Measurements from ENCODE around the gene APC.

The APC gene

DNA sequence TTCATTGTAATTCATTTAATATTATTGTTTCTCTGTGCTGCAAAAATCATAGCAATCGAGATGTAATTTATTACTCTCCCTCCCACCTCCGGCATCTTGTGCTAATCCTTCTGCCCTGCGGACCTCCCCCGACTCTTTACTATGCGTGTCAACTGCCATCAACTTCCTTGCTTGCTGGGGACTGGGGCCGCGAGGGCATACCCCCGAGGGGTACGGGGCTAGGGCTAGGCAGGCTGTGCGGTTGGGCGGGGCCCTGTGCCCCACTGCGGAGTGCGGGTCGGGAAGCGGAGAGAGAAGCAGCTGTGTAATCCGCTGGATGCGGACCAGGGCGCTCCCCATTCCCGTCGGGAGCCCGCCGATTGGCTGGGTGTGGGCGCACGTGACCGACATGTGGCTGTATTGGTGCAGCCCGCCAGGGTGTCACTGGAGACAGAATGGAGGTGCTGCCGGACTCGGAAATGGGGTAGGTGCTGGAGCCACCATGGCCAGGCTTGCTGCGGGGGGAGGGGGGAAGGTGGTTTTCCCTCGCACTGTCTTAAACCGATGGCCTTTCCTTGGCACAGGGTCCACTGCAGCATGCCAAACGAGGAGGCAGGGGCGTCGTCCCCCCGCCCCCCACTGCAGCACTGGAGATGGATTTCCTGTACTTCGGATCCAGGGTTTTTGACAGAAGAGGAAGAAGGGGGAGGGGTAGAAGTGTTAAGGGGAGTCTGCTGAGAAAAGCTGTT, at the start of gene APC (continued):
- TF ChIP-seq PRDM2 (tag by site-specific recombination; IDR thresholded peaks at IDR 0.05; ENCODE audit: borderline replicate concordance) (no peak), ZFP41 (tag by site-specific recombination; IDR thresholded peaks at IDR 0.05; ENCODE audit: borderline replicate concordance) (no peak), BCL11B (tag by site-specific recombination; IDR thresholded peaks at IDR 0.05; ENCODE audit: low read depth) (no peak), ZNF221 (tag by site-specific recombination; IDR thresholded peaks at IDR 0.05; ENCODE audit: borderline replicate concordance) (no peak), ZNF530 (tag by site-specific recombination; IDR thresholded peaks at IDR 0.05; ENCODE audit: low read depth) (no peak), ZNF664 (tag by site-specific recombination; IDR thresholded peaks at IDR 0.05) (no peak), ZNF211 (tag by site-specific recombination; IDR thresholded peaks at IDR 0.05; ENCODE audit: low read depth) (no peak), ZNF654 (tag by site-specific recombination; IDR thresholded peaks at IDR 0.05; ENCODE audit: low read depth) (no peak), SP3 (tag by site-specific recombination; IDR thresholded peaks at IDR 0.05) (no peak; the same call in none of the 2 replicates), ZNF624 (tag by site-specific recombination; IDR thresholded peaks at IDR 0.05) (no peak), ZNF449 (tag by site-specific recombination; IDR thresholded peaks at IDR 0.05) (peak; percentile 95), ZNF777 (tag by site-specific recombination; IDR thresholded peaks at IDR 0.05; ENCODE audit: borderline replicate concordance) (no peak), ZNF146 (tag by site-specific recombination; IDR thresholded peaks at IDR 0.05) (no peak), ZNF692 (tag by site-specific recombination; IDR thresholded peaks at IDR 0.05) (peak; percentile 70), ZNF302 (tag by site-specific recombination; IDR thresholded peaks at IDR 0.05; ENCODE audit: low read depth) (no peak), ZNF48 (tag by site-specific recombination; IDR thresholded peaks at IDR 0.05) (no peak), ZNF580 (tag by site-specific recombination; IDR thresholded peaks at IDR 0.05) (peak; percentile 60; the same call in 1 of the 2 replicates), ZNF169 (tag by site-specific recombination; IDR thresholded peaks at IDR 0.05) (no peak), KLF16 (tag by site-specific recombination; IDR thresholded peaks at IDR 0.05) (no peak), ZNF792 (tag by site-specific recombination; IDR thresholded peaks at IDR 0.05) (no peak), ZBTB21 (tag by site-specific recombination; IDR thresholded peaks at IDR 0.05) (no peak), BCL11A (tag by site-specific recombination; IDR thresholded peaks at IDR 0.05; ENCODE audit: low read depth) (no peak)
- TF ChIP-seq, protein P1, sequence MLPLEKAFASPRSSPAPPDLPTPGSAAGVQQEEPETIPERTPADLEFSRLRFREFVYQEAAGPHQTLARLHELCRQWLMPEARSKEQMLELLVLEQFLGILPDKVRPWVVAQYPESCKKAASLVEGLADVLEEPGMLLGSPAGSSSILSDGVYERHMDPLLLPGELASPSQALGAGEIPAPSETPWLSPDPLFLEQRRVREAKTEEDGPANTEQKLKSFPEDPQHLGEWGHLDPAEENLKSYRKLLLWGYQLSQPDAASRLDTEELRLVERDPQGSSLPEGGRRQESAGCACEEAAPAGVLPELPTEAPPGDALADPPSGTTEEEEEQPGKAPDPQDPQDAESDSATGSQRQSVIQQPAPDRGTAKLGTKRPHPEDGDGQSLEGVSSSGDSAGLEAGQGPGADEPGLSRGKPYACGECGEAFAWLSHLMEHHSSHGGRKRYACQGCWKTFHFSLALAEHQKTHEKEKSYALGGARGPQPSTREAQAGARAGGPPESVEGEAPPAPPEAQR (tag by site-specific recombination; IDR thresholded peaks at IDR 0.05): no peak
- TF ChIP-seq, protein P2, sequence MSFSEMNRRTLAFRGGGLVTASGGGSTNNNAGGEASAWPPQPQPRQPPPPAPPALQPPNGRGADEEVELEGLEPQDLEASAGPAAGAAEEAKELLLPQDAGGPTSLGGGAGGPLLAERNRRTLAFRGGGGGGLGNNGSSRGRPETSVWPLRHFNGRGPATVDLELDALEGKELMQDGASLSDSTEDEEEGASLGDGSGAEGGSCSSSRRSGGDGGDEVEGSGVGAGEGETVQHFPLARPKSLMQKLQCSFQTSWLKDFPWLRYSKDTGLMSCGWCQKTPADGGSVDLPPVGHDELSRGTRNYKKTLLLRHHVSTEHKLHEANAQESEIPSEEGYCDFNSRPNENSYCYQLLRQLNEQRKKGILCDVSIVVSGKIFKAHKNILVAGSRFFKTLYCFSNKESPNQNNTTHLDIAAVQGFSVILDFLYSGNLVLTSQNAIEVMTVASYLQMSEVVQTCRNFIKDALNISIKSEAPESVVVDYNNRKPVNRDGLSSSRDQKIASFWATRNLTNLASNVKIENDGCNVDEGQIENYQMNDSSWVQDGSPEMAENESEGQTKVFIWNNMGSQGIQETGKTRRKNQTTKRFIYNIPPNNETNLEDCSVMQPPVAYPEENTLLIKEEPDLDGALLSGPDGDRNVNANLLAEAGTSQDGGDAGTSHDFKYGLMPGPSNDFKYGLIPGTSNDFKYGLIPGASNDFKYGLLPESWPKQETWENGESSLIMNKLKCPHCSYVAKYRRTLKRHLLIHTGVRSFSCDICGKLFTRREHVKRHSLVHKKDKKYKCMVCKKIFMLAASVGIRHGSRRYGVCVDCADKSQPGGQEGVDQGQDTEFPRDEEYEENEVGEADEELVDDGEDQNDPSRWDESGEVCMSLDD (tag by site-specific recombination; IDR thresholded peaks at IDR 0.05): peak; percentile 97
- TF ChIP-seq, protein P3, sequence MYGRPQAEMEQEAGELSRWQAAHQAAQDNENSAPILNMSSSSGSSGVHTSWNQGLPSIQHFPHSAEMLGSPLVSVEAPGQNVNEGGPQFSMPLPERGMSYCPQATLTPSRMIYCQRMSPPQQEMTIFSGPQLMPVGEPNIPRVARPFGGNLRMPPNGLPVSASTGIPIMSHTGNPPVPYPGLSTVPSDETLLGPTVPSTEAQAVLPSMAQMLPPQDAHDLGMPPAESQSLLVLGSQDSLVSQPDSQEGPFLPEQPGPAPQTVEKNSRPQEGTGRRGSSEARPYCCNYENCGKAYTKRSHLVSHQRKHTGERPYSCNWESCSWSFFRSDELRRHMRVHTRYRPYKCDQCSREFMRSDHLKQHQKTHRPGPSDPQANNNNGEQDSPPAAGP (tag by site-specific recombination; IDR thresholded peaks at IDR 0.05): no peak
